ENCODE results near the gene LMNB1.

LMNB1 gene

DNA sequence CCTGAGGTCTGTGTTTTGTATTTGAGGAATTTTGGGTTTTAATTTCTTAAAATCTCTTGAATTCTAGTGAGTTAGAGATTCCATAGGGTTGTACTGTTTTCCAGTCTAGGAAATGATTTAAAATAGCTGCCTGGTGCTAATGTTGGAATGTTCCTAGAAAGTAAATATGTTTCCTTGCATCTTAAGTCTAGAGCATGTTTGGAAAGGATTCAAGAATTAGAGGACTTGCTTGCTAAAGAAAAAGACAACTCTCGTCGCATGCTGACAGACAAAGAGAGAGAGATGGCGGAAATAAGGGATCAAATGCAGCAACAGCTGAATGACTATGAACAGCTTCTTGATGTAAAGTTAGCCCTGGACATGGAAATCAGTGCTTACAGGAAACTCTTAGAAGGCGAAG lies 41.8 kb downstream of the LMNB1 start:
- TF ChIP-seq EP300 (IDR thresholded peaks at IDR 0.05; ENCODE audit: borderline replicate concordance): no peak
- TF ChIP-seq, protein P1, sequence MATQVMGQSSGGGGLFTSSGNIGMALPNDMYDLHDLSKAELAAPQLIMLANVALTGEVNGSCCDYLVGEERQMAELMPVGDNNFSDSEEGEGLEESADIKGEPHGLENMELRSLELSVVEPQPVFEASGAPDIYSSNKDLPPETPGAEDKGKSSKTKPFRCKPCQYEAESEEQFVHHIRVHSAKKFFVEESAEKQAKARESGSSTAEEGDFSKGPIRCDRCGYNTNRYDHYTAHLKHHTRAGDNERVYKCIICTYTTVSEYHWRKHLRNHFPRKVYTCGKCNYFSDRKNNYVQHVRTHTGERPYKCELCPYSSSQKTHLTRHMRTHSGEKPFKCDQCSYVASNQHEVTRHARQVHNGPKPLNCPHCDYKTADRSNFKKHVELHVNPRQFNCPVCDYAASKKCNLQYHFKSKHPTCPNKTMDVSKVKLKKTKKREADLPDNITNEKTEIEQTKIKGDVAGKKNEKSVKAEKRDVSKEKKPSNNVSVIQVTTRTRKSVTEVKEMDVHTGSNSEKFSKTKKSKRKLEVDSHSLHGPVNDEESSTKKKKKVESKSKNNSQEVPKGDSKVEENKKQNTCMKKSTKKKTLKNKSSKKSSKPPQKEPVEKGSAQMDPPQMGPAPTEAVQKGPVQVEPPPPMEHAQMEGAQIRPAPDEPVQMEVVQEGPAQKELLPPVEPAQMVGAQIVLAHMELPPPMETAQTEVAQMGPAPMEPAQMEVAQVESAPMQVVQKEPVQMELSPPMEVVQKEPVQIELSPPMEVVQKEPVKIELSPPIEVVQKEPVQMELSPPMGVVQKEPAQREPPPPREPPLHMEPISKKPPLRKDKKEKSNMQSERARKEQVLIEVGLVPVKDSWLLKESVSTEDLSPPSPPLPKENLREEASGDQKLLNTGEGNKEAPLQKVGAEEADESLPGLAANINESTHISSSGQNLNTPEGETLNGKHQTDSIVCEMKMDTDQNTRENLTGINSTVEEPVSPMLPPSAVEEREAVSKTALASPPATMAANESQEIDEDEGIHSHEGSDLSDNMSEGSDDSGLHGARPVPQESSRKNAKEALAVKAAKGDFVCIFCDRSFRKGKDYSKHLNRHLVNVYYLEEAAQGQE (IDR thresholded peaks at IDR 0.05; ENCODE audit: low read depth): no peak
- no peak for TF ChIP-seq CEBPB (IDR thresholded peaks at IDR 0.05)
- TF ChIP-seq ZBTB7A (IDR thresholded peaks at IDR 0.05; ENCODE audit: low read depth): no peak
- TF ChIP-seq YY1 (IDR thresholded peaks at IDR 0.05; ENCODE audit: low read depth): no peak
- TF ChIP-seq RAD21 (IDR thresholded peaks at IDR 0.05; ENCODE audit: low read depth): no peak
- no peak for TF ChIP-seq CREB1 (IDR thresholded peaks at IDR 0.05; ENCODE audit: low read depth)
- TF ChIP-seq, protein P2, sequence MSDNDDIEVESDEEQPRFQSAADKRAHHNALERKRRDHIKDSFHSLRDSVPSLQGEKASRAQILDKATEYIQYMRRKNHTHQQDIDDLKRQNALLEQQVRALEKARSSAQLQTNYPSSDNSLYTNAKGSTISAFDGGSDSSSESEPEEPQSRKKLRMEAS (IDR thresholded peaks at IDR 0.05): no peak
- TF ChIP-seq TEAD4 (IDR thresholded peaks at IDR 0.05): no peak
- TF ChIP-seq NFIC (IDR thresholded peaks at IDR 0.05): no peak

DNA sequence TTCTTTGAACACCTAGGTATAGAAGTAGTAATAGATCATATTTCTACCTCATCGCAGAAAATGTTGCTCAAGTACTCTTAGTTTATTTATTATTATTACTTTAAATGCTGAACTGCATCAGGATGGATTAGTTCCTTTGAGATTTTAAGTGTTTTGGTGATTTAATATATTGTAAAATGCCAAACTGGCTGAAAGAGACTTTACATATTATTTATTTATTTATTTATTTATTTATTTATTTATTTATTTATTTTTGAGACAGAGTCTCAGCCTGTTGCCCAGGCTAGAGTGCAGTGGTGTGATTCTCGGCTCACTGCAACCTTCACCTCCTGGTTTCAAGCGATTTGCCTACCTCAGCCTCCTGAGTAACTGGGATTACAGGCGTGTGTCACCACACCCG lies 42.3 kb downstream of the LMNB1 start:
- TF ChIP-seq EP300 (IDR thresholded peaks at IDR 0.05; ENCODE audit: borderline replicate concordance): no peak
- TF ChIP-seq, protein P1 (IDR thresholded peaks at IDR 0.05; ENCODE audit: low read depth): no peak
- no peak for TF ChIP-seq EGR1 (IDR thresholded peaks at IDR 0.05)
- TF ChIP-seq CEBPB (IDR thresholded peaks at IDR 0.05): no peak
- TF ChIP-seq, protein P2 (IDR thresholded peaks at IDR 0.05): no peak
- TF ChIP-seq FOXM1 (IDR thresholded peaks at IDR 0.05; ENCODE audit: borderline replicate concordance, low read depth): no peak

DNA sequence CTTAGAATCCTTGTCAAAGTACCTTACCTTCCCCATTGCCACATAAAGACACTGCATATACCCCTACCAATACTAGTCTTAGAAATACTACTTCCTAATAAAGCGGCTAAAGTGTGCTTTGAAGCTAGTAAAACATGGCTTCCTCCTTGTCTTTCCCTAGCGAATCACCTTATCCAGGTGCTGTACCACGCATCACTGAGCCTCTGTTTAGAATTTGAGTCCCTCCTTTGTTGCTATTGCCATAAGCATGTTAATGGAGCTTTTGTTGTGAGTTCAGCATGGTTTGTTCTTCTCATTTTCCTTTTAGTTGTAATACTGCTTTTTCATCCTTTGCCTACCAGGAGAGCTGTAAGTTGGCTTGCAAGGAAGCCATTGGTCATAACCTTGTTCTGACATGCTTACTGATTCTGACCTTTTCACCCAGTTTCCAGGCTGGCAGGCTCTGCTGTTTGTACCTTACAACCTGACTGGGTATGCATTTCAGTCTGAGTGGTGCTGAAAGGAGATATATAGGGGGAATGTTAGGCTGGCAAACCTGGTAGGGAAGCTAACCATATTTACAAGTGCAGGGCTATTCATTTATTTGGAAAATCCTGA lies 49.8 kb downstream of the LMNB1 start:
- TF ChIP-seq, protein P2 (IDR thresholded peaks at IDR 0.05): no peak
- TF ChIP-seq TCF12 (IDR thresholded peaks at IDR 0.05; ENCODE audit: low read depth): no peak
- no peak for TF ChIP-seq FOXM1 (IDR thresholded peaks at IDR 0.05; ENCODE audit: borderline replicate concordance, low read depth)
- no peak for TF ChIP-seq EGR1 (IDR thresholded peaks at IDR 0.05)
- TF ChIP-seq, protein P3, sequence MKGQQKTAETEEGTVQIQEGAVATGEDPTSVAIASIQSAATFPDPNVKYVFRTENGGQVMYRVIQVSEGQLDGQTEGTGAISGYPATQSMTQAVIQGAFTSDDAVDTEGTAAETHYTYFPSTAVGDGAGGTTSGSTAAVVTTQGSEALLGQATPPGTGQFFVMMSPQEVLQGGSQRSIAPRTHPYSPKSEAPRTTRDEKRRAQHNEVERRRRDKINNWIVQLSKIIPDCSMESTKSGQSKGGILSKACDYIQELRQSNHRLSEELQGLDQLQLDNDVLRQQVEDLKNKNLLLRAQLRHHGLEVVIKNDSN (IDR thresholded peaks at IDR 0.05): no peak
- TF ChIP-seq NFIC (IDR thresholded peaks at IDR 0.05): no peak
- no peak for TF ChIP-seq TAF1 (IDR thresholded peaks at IDR 0.05; ENCODE audit: low read depth)
- TF ChIP-seq CEBPB (IDR thresholded peaks at IDR 0.05): no peak
- TF ChIP-seq, protein P1 (IDR thresholded peaks at IDR 0.05; ENCODE audit: low read depth): no peak
- no peak for TF ChIP-seq EP300 (IDR thresholded peaks at IDR 0.05; ENCODE audit: borderline replicate concordance)
- TF ChIP-seq CREB1 (IDR thresholded peaks at IDR 0.05; ENCODE audit: low read depth): no peak
- TF ChIP-seq TEAD4 (IDR thresholded peaks at IDR 0.05): no peak
- no peak for TF ChIP-seq RAD21 (IDR thresholded peaks at IDR 0.05; ENCODE audit: low read depth)
- TF ChIP-seq ZBTB7A (IDR thresholded peaks at IDR 0.05; ENCODE audit: low read depth): no peak
- TF ChIP-seq YY1 (IDR thresholded peaks at IDR 0.05; ENCODE audit: low read depth): no peak

DNA sequence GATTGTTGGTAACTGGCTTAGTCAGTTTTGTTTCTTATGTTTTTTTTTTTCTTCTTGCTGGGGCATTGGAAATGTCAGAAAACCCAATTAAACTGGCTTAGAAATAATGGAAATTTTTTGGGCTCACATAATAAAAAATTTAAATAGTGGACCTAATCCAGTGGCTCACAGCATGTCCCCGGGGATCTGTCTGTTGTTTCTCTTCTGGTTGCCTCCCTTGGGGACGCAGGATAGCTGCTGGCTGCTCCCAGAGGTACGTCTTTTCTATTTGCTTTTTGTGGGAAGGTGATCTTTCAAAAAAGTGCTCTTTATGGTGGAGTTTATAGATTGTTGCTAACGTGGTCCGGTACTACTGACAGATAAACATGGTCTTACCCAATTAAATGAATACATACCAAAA lies 52.2 kb downstream of the LMNB1 start:
- no peak for TF ChIP-seq TCF12 (IDR thresholded peaks at IDR 0.05; ENCODE audit: low read depth)
- no peak for TF ChIP-seq EGR1 (IDR thresholded peaks at IDR 0.05)

DNA sequence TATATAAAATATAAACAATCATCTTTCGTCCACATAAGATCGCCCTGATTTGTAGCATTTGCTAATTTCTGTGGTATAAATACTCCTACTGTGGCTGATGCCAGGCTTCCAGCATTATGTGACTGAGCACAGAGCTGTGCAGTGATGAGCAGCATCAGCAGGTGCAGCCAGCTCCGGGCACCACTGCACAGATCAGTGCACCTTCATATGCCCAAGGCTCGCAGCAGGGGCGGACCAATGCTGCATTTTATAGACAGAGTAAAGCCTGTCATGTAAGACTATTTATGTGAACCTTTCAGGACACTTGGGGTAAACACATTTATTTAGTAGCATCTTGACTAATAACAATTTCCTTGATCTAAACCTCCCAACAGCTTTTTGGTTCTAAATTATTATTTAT lies 53.1 kb downstream of the LMNB1 start:
- TF ChIP-seq EGR1 (IDR thresholded peaks at IDR 0.05): no peak
- TF ChIP-seq YY1 (IDR thresholded peaks at IDR 0.05; ENCODE audit: low read depth): no peak
- no peak for TF ChIP-seq NFIC (IDR thresholded peaks at IDR 0.05)
- TF ChIP-seq, protein P2 (IDR thresholded peaks at IDR 0.05): no peak
- TF ChIP-seq CREB1 (IDR thresholded peaks at IDR 0.05; ENCODE audit: low read depth): no peak
- no peak for TF ChIP-seq FOXM1 (IDR thresholded peaks at IDR 0.05; ENCODE audit: borderline replicate concordance, low read depth)
- TF ChIP-seq CEBPB (IDR thresholded peaks at IDR 0.05): no peak
- TF ChIP-seq TCF12 (IDR thresholded peaks at IDR 0.05; ENCODE audit: low read depth): no peak
- TF ChIP-seq RAD21 (IDR thresholded peaks at IDR 0.05; ENCODE audit: low read depth): no peak
- TF ChIP-seq, protein P1 (IDR thresholded peaks at IDR 0.05; ENCODE audit: low read depth): no peak
- no peak for TF ChIP-seq TEAD4 (IDR thresholded peaks at IDR 0.05)
